Measurements from ENCODE around the gene MYO1E.
A peak's percentile ranks its signal among the peaks of the same experiment; 100 is the strongest.
"Not testable (repeated sequence)": the region's sequence is repeated elsewhere in the genome, so short reads cannot be mapped to it uniquely, and the experiment has no call there.

MYO1E gene

GRCh38 chr15:59166601-59167265 lies 205.9 kb downstream of the MYO1E start:
- no peak overlapping the region for H3K4me3 ChIP-seq (ENCODE audit: low read depth, low read length)
- no peak for DNase-seq (ENCODE audit: low read depth)
- TF ChIP-seq CTCF (conservative IDR thresholded peaks at IDR 0.05; ENCODE audit: low read depth, low read length) = no peak

- no peak overlapping the region for H3K4me3 ChIP-seq (ENCODE audit: low read depth, low read length)
- DNase-seq (ENCODE audit: low read depth) = peak; percentile 80
- TF ChIP-seq CTCF (conservative IDR thresholded peaks at IDR 0.05; ENCODE audit: low read depth, low read length) = no peak
Observed at GRCh38 chr15:59166166-59166565, 206.5 kb downstream of the MYO1E start.

- peak; percentile 57 for DNase-seq (ENCODE audit: low read depth)
- H3K4me3 ChIP-seq (ENCODE audit: low read depth, low read length) = no peak overlapping the region
- no peak for TF ChIP-seq CTCF (conservative IDR thresholded peaks at IDR 0.05; ENCODE audit: low read depth, low read length)
Observed at GRCh38 chr15:59165726-59166125, 206.9 kb downstream of the MYO1E start.

GRCh38 chr15:59162080-59162479 lies 210.6 kb downstream of the MYO1E start:
- not testable (repeated sequence) for H3K4me3 ChIP-seq (ENCODE audit: low read depth, low read length); DNase-seq (ENCODE audit: low read depth)

GRCh38 chr15:59160880-59161593 lies 211.6 kb downstream of the MYO1E start:
- peak; percentile 77 for TF ChIP-seq CTCF (conservative IDR thresholded peaks at IDR 0.05; ENCODE audit: low read depth, low read length)
- peak; percentile 46 for DNase-seq (ENCODE audit: low read depth)
- H3K4me3 ChIP-seq (ENCODE audit: low read depth, low read length) = no peak overlapping the region

- DNase-seq (ENCODE audit: low read depth) = no peak
- no peak for TF ChIP-seq CTCF (conservative IDR thresholded peaks at IDR 0.05; ENCODE audit: low read depth, low read length)
- no peak overlapping the region for H3K4me3 ChIP-seq (ENCODE audit: low read depth, low read length)
Observed at GRCh38 chr15:59159210-59159609, 213.5 kb downstream of the MYO1E start.

GRCh38 chr15:59158701-59159034 lies 214.0 kb downstream of the MYO1E start:
- no peak overlapping the region for H3K4me3 ChIP-seq (ENCODE audit: low read depth, low read length)
- no peak for DNase-seq (ENCODE audit: low read depth)
- no peak for TF ChIP-seq CTCF (conservative IDR thresholded peaks at IDR 0.05; ENCODE audit: low read depth, low read length)

Measured in choroid plexus epithelial cell (primary cell).